Stimulated activated CD4-positive, alpha-beta T cell treated with anti-CD3 and anti-CD28 coated beads, Interleukin-1b, Interleukin-23, amount 100 ng/mL, for 1 hour (primary cell): Measurements from ENCODE around the gene PIAS4.

Source experiments
- DNase-seq, 2 donors: peaks; one replicate each; pipeline ENCODE4 v3.0.0-alpha.2; 2020; ENCODE audit warnings: low read depth in 2 of 2

The PIAS4 gene

DNA sequence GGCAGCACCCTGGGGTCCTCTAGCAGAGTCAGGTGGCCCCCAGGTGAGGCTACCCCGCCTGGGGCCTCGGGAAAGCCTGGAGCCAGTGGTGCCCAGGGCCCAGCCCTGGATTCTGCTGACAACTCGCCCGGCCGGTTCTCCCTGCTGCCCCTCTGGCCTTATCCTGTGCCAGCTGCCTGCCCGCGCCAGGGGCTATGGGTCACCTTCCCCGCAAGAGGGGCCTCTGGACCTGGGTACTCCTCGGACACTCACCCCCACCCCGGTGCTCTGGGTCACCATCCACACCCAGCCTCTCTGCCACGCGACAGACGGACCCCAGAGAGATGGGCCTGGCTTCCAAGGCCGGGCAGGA lies 35.2 kb downstream of the PIAS4 start:
- DNase-seq, result no peak

DNA sequence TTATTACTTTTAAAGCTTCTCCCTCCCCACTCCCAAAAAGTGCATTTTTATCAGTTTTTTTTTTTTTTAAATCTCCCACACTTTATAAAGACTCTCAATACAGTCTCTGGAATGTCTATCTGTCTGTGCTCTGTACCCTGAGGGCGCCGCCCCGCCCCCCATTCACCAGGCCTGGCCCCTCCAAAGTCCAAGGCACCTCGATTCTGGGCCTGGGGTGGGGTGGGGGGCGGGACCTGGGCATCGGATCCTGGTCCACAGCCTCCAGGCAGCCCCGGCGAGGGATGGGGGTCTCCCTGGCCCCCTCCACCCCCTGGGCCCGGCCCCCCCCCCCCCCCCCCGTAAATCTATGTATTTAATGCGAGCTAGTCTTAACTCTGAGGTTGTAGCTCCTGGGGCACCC lies 35.9 kb downstream of the PIAS4 start:
- no peak for DNase-seq

DNA sequence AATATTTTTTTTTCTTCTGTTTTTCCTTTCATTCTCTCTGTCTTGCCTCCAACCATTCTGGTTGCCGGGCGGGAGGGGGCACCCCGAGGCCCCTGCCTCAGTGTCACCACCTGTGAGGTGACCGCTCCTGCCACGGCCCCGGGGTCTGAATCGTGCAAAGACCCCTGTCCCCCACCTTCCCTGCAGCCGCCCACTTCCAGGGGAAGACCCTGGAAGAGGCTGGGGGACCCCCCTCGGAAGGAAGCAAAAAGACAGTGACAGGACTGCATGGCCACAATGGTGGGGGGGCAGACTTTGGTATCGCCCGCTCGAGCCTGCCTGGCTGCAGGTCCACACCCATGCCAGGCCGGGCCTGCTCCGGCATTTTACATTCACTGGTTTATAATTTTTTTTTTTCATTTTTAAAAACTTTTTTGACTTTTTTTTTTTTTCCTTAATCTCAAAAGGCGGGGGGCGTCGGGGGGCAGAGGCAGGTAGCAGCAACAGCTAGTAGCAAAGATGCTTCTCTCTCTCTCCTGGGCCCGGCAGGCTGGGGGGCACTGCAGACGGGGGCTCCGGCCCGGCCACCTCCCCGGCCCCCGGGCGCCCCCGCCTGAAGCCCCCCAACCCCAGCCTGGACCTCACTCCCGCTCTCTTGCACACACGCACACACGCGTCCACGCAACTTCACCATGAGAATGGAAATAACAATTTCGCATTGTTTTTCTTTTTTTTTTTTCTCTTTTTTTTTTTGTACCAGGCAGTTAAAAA lies 36.6 kb downstream of the PIAS4 start:
- no peak for DNase-seq

DNA sequence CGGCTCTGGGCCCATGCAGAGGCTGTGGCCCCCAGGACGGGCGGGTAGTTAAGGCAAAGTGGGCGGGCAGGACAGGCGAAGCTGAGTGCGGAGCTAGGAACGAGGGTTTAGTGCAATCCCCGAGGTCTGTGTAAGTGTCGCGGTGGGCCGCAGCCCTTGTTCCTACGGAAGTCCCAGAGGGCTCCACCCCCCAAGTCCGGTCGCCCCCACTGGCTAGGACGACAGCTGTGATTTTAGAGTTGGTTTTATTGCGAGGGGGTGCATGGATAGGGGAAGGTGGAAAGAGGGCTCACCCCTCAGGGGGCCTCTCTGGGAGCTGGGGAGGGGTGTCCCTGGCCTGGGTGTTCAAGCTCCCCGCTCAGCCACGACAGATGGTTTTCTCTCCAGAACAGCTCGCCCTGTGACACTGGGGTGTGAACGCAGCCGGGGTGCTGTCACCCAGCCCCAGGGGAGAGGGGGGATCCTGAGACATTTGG lies 37.5 kb downstream of the PIAS4 start:
- no peak for DNase-seq

DNA sequence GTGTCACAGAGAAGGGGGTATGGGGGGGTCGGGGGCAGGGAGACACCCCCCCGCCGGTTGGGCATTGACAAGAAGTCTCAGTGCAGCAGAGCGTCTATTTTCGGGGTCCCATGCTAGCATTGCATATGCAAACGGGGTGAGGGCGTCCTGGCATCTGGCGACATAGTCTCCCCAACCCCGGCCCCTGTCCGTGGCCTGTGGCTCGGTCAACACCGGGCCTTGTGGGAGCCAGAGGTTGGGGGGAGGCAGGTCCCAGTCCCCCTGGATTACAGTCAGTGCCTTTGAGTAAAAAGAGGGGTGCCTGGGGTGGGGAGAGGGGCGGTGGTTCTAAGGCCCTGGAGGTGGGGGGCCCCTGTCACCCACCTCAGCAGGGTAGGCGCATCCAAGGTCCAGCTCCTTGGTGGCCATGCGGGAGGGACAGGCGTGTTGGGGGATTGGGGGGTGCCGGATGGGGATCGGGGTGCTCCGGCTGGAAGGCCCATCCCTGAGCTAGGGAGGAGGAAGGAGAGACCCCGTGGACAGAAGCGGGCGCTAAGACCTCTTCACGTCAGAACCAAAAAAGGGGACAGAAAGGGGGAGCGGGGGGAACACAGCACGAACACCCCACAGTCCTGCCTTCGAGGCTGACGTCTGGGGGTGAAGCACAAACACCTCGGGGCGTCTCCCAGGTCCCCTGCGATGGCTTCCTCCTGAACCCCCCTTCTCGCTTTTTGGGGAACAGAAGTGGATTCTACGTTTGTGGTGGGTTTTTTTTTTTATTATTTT lies 38.2 kb downstream of the PIAS4 start:
- no peak for DNase-seq

DNA sequence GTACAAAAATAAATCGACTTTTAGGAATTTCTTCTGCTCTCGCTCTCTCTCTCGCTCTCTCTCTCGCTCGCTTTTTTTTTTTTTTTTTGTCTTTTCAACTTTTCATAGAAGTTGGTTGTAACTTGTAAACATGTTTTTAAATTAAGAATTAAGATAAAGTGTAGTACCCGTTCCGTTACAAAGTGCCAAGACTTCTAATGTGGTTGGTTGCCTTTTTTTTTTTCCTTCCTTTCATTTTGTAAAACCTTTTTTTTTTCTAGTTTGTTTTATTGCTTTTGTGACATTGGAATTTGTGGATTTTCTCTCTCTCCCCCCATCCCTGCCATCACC lies 38.8 kb downstream of the PIAS4 start:
- DNase-seq, result no peak

DNA sequence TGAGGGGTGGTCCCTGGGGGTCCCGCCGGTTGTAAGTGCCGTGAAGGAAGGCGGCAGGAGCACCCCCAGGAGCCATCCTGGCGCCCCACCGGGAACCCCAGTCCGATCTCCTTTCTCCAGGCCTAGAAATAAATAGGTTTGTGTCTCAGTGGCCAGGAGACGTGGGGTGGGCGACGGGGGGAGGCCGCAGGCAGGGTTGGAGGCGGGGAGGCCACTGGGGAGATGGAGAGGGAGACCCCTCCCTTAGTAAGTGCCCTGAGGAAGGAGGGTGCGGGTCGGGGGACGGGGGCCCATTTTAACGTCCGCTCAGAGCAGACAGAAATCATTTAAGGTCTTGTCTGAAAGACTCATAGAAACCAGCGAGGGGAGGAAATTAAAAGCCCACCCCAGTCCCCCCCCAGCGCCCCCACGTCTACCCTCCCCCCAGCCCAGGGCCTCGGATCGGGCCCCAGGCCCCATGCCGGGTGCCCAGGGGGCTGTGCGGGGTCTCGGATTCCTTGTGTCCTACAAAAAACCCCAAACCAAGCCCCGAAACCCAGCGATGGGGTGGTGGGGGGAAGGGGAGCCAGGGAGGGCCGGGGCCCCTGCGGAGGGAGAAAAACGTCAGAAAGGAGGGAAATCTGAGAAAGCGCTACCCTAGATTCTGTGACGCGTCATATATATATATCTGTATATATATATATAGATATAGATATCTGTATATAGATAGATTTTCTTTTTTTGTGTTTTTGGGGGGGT lies 39.6 kb downstream of the PIAS4 start:
- DNase-seq, result no peak

DNA sequence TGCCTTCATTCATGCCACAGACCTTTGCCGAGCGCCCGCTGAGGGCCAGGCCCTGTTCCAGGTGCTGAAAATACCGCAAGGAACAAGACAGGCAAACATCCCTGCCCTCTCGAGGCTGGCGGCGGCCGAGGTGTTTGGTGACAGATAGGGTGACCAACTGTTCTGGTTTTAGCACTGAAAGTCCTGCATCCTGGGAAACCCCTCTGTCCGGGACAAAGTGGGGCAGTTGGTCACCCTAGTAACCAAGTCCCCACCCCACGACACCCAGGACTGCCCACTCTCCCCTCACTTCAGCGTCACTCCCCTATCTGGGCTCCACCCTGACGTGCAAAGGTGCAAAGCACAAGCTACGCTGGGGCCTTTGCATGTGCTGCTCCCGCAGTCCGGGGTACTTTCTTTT lies 41.9 kb downstream of the PIAS4 start:
- no peak for DNase-seq

DNA sequence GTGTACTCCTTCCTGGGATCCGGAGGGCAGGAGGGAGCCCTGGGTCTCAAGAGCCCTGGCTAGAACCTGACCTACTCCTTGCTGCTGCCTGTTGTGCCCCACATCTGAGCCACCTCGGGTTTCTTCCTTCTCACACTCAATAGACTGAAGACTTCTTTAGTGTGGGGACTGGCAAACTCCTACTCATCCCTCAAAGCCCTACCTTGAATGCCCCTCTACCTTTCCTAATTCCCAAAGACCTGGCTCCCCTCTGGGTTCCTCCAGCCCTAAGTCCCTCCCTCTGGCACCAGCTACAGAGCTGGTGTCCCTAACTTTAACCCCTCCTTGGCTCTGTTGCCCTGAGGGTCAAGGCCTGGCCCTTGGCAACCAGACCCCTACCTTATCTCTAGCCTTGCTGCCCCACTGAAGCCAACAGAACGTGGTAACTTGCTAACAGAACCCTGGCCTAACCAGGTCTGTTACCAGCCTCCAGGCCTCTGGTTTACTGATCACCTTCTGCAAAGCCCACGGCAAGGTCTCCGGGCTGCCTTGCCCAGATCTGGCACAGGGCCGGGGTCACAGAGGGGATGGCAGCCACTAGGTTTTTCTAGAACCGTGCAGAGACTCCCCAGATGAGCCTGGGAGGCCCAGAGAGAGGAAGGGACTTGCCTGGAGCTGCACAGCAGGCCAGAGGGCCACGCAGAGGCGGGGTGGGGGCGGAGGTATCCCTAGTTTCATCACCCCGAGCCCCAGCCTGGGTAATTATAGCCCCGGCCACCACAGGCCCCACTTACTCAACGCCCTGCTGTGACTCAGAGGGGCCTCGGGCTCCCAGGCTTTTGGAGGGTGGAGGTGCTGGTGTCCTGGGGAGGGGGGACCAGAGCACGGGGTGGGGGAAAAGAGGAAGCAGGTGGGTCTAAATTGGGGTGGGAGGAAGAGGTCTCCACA lies 43.9 kb downstream of the PIAS4 start:
- no peak for DNase-seq

DNA sequence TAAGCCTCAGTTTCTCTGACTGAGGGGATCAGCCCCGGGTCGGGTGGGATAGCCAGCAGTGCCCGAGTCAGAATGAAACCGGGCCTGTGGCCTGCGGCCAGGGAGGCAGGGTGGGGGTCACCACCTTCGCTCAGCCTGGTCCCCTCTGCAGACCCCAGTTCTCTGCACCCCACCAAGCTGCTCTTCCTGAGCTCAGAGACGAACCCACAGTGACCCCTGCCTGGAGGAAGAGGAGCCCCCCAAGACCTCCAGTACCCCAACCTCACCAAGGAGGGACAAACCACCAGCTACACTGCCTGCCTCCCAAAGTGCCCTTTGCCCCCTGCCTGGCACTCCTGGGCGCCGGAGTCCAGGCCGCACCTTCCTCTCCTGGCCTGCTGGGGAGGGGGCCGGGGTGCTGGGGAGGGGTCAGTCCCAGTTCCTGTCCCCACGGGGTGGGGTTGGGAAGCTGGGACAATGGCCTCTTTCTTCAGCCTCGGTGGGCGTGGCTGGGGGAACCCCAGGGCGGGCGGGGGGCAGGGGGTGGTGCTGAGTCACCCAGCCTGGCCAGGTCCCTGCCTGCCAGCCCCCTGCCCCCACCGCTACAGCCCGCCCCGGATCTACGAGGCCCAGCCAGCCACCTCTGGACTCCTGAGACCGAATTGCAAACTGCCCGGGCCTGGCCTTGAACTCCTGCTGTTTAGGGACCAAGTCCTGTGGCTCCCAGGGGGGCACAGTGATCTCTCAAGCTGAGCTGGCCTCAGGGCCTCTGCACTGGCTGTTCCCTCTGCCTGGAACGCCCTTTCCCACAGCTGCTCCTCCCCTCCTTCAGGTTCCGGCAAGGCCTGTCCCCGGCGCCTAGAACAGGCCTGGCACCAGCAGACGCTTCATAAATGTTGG lies 44.8 kb downstream of the PIAS4 start:
- no peak for DNase-seq

DNA sequence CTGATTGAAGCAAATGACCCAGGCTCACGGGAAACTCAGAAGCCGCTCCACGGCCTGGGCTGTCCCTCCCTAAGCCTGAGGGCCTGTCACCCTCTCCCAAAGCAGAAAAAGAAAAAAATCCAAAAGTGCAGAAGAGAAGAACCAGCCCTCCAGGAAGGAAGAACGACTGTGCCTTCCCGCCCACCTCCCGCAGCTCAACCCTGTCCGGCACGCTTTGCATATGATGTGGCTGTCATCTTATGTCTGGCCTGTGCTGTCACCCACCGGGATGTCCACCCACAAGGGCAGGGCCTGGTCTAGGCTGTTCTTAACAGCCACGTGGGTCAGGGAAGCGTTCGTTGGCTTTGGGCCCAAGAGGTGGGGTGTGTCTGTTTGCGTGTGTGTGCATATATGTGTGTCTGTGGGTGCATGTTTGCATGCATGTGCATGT lies 45.5 kb downstream of the PIAS4 start:
- no peak for DNase-seq

DNA sequence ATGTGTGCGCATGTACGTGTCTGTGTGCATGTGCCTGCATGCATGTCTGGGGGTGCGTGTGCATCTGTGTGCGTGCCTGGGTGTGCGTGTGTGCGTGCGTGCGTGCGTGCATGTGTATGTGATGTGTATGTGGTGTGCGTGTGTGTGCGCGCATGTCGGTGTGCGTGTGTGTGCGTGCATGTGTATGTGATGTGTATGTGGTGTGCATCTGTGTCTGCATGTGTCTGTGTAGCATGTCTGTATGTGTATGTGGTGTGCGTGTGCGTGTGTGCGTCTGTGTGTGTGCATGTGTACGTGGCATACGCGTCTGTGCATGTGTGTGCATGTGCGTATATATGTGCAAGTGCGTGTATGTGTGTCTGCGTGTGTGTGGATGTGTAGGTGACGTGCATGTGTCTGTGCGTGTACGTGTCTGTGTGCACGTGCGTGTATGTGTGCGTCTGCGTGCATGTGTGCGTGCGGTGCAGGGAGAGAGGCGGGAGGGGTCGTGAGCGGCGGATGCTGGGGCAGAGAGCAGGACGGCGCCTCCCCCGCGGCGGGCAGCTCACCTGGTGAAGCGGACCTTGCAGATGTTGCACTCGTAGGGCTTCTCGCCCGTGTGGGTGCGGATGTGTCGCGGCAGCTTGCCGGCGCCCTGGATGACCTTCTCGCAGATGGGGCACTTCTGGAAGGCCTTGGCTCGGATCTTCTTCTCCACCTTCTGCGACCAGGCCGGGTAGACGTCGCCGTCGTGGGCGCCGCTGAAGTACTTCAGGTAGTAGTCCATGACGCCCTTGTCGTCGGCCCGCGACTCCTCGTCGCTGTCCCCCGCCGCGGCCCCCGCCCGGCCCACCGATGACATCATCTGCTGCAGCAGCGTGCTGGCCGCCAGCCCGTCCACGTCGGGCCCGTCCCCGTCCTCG lies 46.1 kb downstream of the PIAS4 start:
- DNase-seq, result no peak

DNA sequence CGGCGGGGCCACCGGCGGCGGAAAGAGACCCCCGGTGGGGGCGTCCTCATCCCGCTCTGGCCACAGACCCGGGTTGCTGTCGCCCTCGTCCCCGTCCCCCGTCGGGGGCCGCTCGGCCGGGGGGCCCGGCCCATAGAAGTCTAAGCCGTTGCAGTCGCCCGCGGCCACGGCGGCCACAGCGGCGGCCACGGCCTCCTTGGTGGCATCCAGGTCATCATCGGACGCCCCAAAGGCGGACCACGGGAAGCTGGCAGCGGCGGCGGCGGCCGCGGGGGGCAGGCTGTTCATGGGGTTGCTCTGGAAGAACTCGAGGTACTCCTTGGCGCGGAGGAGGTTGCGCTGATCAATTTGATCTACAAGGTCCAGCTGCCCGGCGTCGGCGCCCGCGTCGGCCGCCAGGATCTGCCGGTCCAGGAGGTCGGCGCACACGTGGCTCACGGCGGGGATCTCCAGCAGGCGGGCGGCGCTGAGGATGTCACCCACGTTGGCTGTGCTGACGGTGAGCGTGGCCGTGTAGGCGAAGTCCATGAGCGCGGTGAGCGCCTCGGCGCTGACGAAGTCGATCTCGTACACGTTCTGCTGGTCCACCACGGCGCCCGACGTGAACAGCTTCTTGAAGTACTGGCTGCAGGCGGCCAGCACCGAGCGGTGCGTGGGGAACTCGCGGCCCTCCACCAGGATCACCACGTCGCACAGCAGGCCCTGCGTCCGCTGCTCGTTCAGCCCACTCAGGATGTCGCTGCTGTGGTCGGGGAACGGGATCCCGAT lies 47.1 kb downstream of the PIAS4 start:
- DNase-seq, result no peak

DNA sequence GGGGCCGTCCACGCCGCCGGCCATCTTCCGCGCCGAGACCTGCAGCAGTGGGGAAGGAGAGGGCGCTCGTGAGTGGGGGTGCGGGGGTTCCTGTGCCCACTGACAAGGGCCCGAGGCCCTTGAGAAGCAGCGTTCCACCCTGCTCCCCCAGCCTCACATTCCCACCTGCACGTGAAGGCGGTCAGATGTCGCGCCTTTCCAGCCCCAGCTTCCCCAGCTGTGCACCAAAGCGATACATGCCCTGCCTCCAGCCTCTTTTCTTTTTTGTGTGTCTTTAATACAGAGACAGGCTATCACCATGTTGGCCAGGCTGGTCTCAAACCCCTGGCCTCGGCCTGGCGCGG lies 47.6 kb downstream of the PIAS4 start:
- DNase-seq, result no peak

DNA sequence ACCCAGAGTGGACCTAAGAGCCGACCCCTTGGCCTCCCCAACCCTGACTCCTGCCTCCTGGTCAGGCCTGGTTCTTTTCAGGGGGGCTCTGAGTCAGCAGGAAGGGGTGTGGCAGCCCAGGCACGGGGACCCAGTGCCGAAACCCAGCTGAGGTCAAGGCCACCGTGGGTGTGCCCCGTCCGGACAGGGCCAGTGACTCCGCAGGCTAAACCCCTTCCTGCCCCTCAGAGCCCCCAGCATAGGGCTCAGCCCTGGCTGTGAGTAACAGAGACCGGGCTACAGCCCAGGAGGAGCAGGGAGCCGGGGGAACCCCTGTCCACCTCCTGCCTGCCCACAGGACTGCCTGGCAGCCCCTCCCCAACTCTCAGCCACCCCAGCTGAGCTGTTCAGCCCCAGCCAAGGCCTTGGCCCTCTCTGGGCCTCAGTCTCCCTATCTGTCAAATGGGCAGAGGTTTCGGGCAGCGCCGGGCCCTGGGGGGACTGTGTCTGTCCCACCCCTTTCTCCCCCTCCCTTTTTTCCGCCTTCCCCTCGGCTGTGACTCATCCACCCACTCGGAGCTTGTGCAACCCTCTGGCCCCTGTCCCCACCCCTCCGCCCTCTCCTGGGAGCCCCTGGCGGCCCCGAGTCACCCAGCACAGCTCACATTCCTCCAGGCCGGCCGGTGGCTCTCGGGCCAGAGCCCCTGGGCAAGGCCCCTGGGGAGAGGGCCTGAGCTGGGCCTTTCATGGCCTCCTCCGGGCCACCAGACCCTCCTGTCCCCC lies 50.6 kb downstream of the PIAS4 start:
- DNase-seq, result no peak

DNA sequence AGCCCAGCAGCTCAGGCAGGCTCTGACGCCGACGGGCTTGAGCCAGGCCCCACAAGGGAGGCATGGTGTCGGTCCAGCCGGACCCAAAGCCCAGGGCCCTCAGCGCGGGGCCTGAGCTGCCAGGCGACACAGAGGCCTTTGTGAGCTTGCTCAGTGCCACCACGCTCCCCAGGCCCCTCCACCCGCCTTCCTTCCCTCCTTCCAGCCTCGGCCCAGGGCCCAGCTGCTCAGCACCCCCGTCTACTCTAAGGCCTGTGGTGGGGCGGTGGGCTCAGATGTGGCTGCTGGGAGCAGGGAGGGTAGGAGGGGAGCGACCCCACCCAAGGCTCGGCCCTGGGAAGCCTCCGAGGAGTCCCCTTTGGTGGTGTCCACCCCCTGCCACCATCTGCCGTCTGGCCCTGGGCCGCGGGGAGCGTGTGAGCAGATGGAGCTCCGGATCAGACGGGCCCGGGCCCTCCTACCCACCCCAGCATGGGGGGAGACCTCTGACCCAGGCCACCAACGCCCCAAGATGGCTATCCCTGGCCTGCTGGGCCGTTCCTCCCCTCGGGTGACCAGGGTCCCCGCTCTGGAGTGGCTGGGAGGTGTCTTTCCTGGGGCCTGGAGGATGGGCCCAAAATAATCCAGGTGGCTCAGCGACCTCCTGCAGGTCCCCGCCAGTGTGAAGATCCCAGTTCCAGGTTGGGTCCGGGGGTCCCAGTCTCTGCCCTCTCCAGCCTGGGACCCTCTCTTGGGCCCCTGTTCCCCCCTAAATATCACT lies 51.3 kb downstream of the PIAS4 start:
- no peak for DNase-seq

DNA sequence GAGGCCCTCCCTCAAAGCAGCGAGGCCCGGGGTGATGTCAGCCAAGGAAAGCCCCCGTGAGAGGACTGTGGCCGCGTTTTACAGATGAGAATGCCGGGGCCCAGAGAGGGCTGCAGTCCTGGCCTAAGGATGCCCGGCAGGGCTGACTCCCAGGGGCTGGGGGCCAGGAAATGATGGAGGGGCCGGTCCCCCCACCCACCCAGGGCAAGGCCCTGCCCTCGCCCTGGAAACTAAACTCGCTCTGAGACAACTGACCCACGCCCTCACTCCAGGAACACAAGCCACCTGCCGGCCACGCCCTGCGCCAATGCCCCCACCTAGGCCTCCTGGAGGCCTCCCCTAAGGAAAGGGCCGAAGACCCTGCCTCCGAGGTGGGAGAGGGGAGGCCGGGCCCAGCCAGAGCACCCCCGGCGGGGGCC lies 51.9 kb downstream of the PIAS4 start:
- DNase-seq, result no peak
